NCI-H187 treated with DMSO at 0.1 percent for 48 hours (cell line): ENCODE results near the gene NXPH4.

Experiments
- DNase-seq: peaks from one replicate; lab custom pipeline; 2025; lab: John Stamatoyannopoulos, UW

NXPH4 gene

GRCh38 chr12:57216014-57216911, at the start of gene NXPH4:
Gene NXPH4 (plus strand): TSS chr12:57216794. CDS start chr12:57216970, 176 bp downstream.
- no peak for DNase-seq

- no peak for DNase-seq
Measured at GRCh38 chr12:57166971-57167371, 49.6 kb upstream of the NXPH4 start.

GRCh38 chr12:57168058-57168457, 48.5 kb upstream of the NXPH4 start:
- DNase-seq = no peak

- no peak for DNase-seq
Measured at GRCh38 chr12:57169046-57169795, 47.4 kb upstream of the NXPH4 start.

GRCh38 chr12:57169969-57170368, 46.6 kb upstream of the NXPH4 start:
- no peak for DNase-seq

GRCh38 chr12:57170408-57170807, 46.2 kb upstream of the NXPH4 start:
- no peak for DNase-seq

- DNase-seq = no peak
Measured at GRCh38 chr12:57170927-57171326, 45.7 kb upstream of the NXPH4 start.

GRCh38 chr12:57171668-57172067, 44.9 kb upstream of the NXPH4 start:
- DNase-seq = no peak

GRCh38 chr12:57173089-57173488, 43.5 kb upstream of the NXPH4 start:
- no peak for DNase-seq

- DNase-seq = no peak
Measured at GRCh38 chr12:57173683-57174082, 42.9 kb upstream of the NXPH4 start.

- peak; percentile 75 for DNase-seq
Measured at GRCh38 chr12:57175428-57176138, 41.0 kb upstream of the NXPH4 start.

GRCh38 chr12:57176139-57176477, 40.5 kb upstream of the NXPH4 start:
- no peak for DNase-seq

GRCh38 chr12:57176846-57177245, 39.7 kb upstream of the NXPH4 start:
- no peak for DNase-seq

GRCh38 chr12:57177354-57177753, 39.2 kb upstream of the NXPH4 start:
- no peak for DNase-seq

GRCh38 chr12:57178213-57178612, 38.4 kb upstream of the NXPH4 start:
- DNase-seq = no peak

GRCh38 chr12:57179331-57180086, 37.1 kb upstream of the NXPH4 start:
- no peak for DNase-seq

GRCh38 chr12:57180321-57180989, 36.1 kb upstream of the NXPH4 start:
- DNase-seq = no peak

GRCh38 chr12:57181072-57181471, 35.5 kb upstream of the NXPH4 start:
- no peak for DNase-seq

GRCh38 chr12:57181561-57182155, 34.9 kb upstream of the NXPH4 start:
- DNase-seq = no peak

- DNase-seq = peak; percentile 22
Measured at GRCh38 chr12:57182918-57183575, 33.5 kb upstream of the NXPH4 start.
